ENCODE data around the gene SMYD3. TPM values are rescaled to one million over a fixed set of nuclear protein-coding genes. Genes with fewer than 3 reads are reported as not detected.

The SMYD3 gene
- total RNA-seq, 1 experiment from 2014 or later: 25.5 TPM

DNA sequence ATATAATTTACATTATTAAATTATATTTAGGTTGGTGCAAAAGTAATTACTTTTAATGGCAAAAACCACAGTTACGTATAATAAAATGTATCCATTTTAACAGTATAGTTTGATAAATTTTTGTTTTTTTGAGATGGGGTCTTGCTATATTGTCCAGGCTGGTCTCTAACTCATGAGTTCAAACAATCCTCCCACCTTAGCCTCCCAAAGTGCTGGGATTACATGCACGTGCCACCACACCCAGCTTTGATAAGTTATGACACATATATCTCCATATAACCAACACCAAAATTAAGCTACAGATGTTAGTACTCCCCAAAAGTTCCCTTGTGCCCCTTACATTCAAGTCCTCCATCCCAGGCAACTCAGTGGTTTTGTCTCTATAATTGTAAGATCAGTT lies 163.1 kb downstream of the SMYD3 start:
- Histone ChIP-seq H3K27me3 (ENCODE audit: insufficient read depth, low read length) (no peaks in the 10 kb centered on the region), H3K56ac (ENCODE audit: insufficient read length, low read depth, low read length) (no peak overlapping the region), H4K5ac (ENCODE audit: insufficient read length, low read depth, low read length) (no peak overlapping the region), H3K23me2 (ENCODE audit: insufficient read length, low read depth, low read length, poor library complexity, severe bottlenecking) (no peaks in the 10 kb centered on the region), H3K4me2 (ENCODE audit: insufficient read depth, insufficient read length, low read length) (no peak overlapping the region), H3K9me3 (ENCODE audit: control insufficient read depth, low read depth, low read length) (no peaks in the 10 kb centered on the region), H3K23ac (ENCODE audit: insufficient read length, low read depth, low read length) (no peak overlapping the region), H2AFZ (ENCODE audit: low read length) (no peak overlapping the region), H2BK12ac (ENCODE audit: insufficient read length, low read depth, low read length) (no peak overlapping the region), H4K20me1 (ENCODE audit: control insufficient read depth, insufficient read depth, insufficient read length) (no peaks in the 10 kb centered on the region), H2AK5ac (ENCODE audit: insufficient read length, low read length) (no peak overlapping the region), H3K79me2 (ENCODE audit: insufficient read depth, low read length) (no peaks in the 10 kb centered on the region), H3K4ac (ENCODE audit: low read depth, low read length) (no peak overlapping the region), H2BK120ac (ENCODE audit: low read depth, low read length, poor library complexity, severe bottlenecking) (no peak overlapping the region), H3K9ac (ENCODE audit: extremely low read depth, insufficient read length, low read length) (no peak overlapping the region), H3K27ac (ENCODE audit: insufficient read length, low read depth, low read length) (no peak overlapping the region), H2BK15ac (ENCODE audit: low read depth, low read length) (no peak overlapping the region), H2BK5ac (ENCODE audit: insufficient read length, low read length) (no peak overlapping the region), H3K18ac (ENCODE audit: insufficient read length, low read depth, low read length) (no peak overlapping the region), H3T11ph (ENCODE audit: low read length) (no peak overlapping the region), H4K91ac (ENCODE audit: insufficient read length, low read depth, low read length) (no peak overlapping the region), H3K4me1 (ENCODE audit: insufficient read depth, low read length) (no peaks in the 10 kb centered on the region), H2BK20ac (ENCODE audit: low read depth, low read length, poor library complexity, severe bottlenecking) (no peak overlapping the region), H4K8ac (replicated peaks; ENCODE audit: insufficient read length, low read depth, low read length) (no peak overlapping the region), H3K14ac (ENCODE audit: insufficient read depth, low read length) (no peak overlapping the region), H3K79me1 (ENCODE audit: insufficient read depth, low read depth, low read length, poor library complexity, severe bottlenecking) (no peaks in the 10 kb centered on the region)
- no peaks in the 10 kb centered on the region for H3K27me3 Mint-ChIP-seq (ENCODE audit: low read depth)
- H3K9me3 Mint-ChIP-seq: no peaks in the 10 kb centered on the region
- TF ChIP-seq CTCF (conservative IDR thresholded peaks at IDR 0.05): no peak
- no CpG with 5 or more reads among the region's 2 CpGs for WGBS (ENCODE audit: extremely low coverage, insufficient read length, low lambda C conversion rate)
- H3K36me3 Mint-ChIP-seq (ENCODE audit: insufficient read depth in 1 of 3, low read depth in 3 of 3): no peaks in the 10 kb centered on the region
- no peak overlapping the region for H3K27ac Mint-ChIP-seq
- DNase-seq: no peak
- H3K4me3 Mint-ChIP-seq: no peak overlapping the region
- H3K4me1 Mint-ChIP-seq: 0 out of 4 replicates have a peak, but pooled peaks cover 0 to under 1% of the 10 kb centered on the region in 2 experiments

All from H9 (cell line).